Activated B cell treated with CpG ODN at 0.5 μM for 24 hours (primary cell): ENCODE data around the gene FAM83E. TPM values are rescaled to one million over a fixed set of nuclear protein-coding genes. Genes with fewer than 3 reads are reported as not detected.

Source experiments
- ATAC-seq: fragments of 200-7000 bp; cut with Tn5 transposase; one replicate; pipeline ENCODE4 v1.10.0; 2021; ENCODE audit warnings: low read depth, mild to moderate bottlenecking, moderate library complexity
- CTCF ChIA-PET: fragments of 350-600 bp; sonication (Branson Sonifier 250); formaldehyde crosslinking; loops from one replicate; lab custom pipeline; 2021; ENCODE audit warnings: antibody characterized with exemption; lab: Charles Lee
- POLR2A ChIA-PET: fragments of 350-600 bp; sonication (Branson Sonifier 250); formaldehyde crosslinking; loops from one replicate; lab custom pipeline; 2021; ENCODE audit warnings: antibody characterized with exemption; lab: Charles Lee
- DNase-seq: peaks from one replicate; pipeline ENCODE4 v3.0.0; 2022
- H3K27ac Mint-ChIP-seq: one replicate; pipeline ENCODE4 v1.8.0; 2020; ENCODE audit warnings: mixed read lengths
- H3K27me3 Mint-ChIP-seq: one replicate; pipeline ENCODE4 v1.8.0; 2021; ENCODE audit warnings: mixed read lengths
- H3K36me3 Mint-ChIP-seq: one replicate; pipeline ENCODE4 v1.8.0; 2021; ENCODE audit warnings: low read depth, mixed read lengths
- H3K4me1 Mint-ChIP-seq: one replicate; pipeline ENCODE4 v1.8.0; 2021; ENCODE audit warnings: mixed read lengths
- H3K4me3 Mint-ChIP-seq: one replicate; pipeline ENCODE4 v1.8.0; 2020; ENCODE audit warnings: mild to moderate bottlenecking, mixed read lengths
- H3K9me3 Mint-ChIP-seq: one replicate; pipeline ENCODE4 v1.8.0; 2020; ENCODE audit warnings: mixed read lengths
- intact Hi-C: fragments of 100-400 bp; cut with micrococcal nuclease; formaldehyde crosslinking; loops from one replicate; pipeline ENCODE4 v1.15.1; 2024
- total RNA-seq: library from RNA; stranded (reverse); gene quantifications from 2 replicates; pipeline ENCODE4 v1.2.3, GENCODE V29; 2022
- TF ChIP-seq, protein P1 (sequence below): fragments of 200-600 bp; IDR thresholded peaks from one replicate; pipeline ENCODE4 v1.8.0; 2022; ENCODE audit warnings: antibody characterized with exemption, mild to moderate bottlenecking

Gene FAM83E
- total RNA-seq, 1 donor from 2014 or later: 5.6 TPM

DNA sequence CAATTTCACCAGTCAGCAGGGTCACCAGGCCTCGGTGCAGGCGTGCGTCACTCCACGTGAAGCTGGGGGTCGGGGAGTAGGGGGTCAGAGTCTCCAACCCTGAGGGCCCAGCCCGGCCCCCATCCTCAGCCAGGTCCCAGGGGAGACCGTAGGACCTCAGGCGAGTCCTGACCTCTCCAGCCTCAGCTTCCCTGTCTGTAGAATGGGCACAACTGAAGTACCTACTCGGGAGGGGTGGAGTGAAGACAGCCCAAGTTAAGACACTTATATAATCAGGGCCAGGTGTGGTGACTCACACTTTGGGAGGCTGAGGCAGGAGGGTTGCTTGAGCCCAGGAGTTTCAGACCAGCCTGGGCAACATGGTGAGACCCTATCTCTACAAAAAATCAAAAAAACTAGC, 11.0 kb downstream of the FAM83E start:
- H3K4me1 Mint-ChIP-seq: peaks cover 4% of the 10 kb centered on the region
- no peak for ATAC-seq

DNA sequence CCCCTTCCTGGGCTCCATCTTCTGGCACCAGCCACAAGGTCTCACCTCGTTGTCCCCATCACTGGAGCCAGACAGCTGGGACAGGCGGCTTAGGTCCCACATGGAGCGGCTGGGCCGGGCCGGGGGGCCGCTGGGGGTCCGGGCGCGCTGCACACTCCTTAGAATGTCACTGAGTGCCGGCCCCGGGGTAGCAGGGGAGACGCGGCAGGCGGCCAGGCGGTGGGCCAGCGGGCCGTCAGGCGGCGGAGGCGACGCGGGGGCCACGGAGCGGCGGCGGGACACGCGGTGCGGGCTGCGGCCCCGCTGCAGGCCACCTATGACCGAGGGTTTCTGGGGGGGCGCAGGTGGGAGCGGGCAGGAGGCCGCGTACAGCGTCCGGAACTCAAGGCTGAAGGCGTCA, 11.4 kb downstream of the FAM83E start:
- Mint-ChIP-seq H3K36me3 (no peaks in the 10 kb centered on the region), H3K4me1 (no peaks in the 10 kb centered on the region), H3K9me3 (no peaks in the 10 kb centered on the region), H3K27me3 (no peaks in the 10 kb centered on the region), H3K4me3 (no peak overlapping the region), H3K27ac (no peak overlapping the region)
- CTCF ChIA-PET: no interaction called here
- DNase-seq (no peak), ATAC-seq (no peak)
- TF ChIP-seq, protein P1, sequence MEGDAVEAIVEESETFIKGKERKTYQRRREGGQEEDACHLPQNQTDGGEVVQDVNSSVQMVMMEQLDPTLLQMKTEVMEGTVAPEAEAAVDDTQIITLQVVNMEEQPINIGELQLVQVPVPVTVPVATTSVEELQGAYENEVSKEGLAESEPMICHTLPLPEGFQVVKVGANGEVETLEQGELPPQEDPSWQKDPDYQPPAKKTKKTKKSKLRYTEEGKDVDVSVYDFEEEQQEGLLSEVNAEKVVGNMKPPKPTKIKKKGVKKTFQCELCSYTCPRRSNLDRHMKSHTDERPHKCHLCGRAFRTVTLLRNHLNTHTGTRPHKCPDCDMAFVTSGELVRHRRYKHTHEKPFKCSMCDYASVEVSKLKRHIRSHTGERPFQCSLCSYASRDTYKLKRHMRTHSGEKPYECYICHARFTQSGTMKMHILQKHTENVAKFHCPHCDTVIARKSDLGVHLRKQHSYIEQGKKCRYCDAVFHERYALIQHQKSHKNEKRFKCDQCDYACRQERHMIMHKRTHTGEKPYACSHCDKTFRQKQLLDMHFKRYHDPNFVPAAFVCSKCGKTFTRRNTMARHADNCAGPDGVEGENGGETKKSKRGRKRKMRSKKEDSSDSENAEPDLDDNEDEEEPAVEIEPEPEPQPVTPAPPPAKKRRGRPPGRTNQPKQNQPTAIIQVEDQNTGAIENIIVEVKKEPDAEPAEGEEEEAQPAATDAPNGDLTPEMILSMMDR: no peak
- intact Hi-C loops: no loop called here
- POLR2A ChIA-PET: no interaction called here

More for the DNA sequence above, 11.0 kb downstream of the FAM83E start:
- H3K36me3 Mint-ChIP-seq: no peaks in the 10 kb centered on the region
- H3K9me3 Mint-ChIP-seq: no peaks in the 10 kb centered on the region
- H3K27me3 Mint-ChIP-seq: no peaks in the 10 kb centered on the region
- intact Hi-C loops: no loop called here
- no peak overlapping the region for H3K4me3 Mint-ChIP-seq
- H3K27ac Mint-ChIP-seq: no peak overlapping the region
- TF ChIP-seq, protein P1: no peak
- no peak for DNase-seq
- POLR2A ChIA-PET: no interaction called here
- CTCF ChIA-PET: no interaction called here

DNA sequence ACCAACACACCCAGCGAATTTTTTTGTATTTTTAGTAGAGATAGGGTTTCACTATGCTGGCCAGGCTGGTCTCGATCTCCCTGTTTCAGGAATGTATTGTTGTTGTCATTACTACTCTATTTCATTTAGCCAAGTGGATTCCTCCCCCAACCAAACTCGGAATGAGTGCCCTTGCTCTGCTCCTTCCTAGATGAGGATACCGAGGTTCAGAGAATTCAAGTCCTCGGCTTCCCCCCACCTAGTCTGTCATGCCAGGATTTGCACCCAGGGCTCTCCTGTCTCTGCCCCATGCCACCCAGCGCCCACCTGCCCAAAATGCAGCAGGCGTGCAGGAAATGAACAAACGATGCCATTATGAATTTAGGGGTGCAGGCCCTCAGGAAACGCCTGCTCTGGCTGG, 11.9 kb downstream of the FAM83E start:
- ChIA-PET POLR2A (no interaction called here), CTCF (no interaction called here)
- intact Hi-C loops: no loop called here
- ATAC-seq (no peak), DNase-seq (no peak)
- no peaks in the 10 kb centered on the region for H3K27me3 Mint-ChIP-seq
- H3K4me1 Mint-ChIP-seq: no peaks in the 10 kb centered on the region
- TF ChIP-seq, protein P1: no peak
- H3K4me3 Mint-ChIP-seq: no peak overlapping the region
- no peaks in the 10 kb centered on the region for H3K9me3 Mint-ChIP-seq
- H3K27ac Mint-ChIP-seq: no peak overlapping the region
- H3K36me3 Mint-ChIP-seq: no peaks in the 10 kb centered on the region

GRCh38 chr19:48600679-48601417, 14.0 kb downstream of the FAM83E start:
- Mint-ChIP-seq H3K27ac (no peak overlapping the region), H3K4me3 (no peak overlapping the region), H3K36me3 (no peaks in the 10 kb centered on the region), H3K9me3 (no peaks in the 10 kb centered on the region), H3K4me1 (no peaks in the 10 kb centered on the region), H3K27me3 (no peaks in the 10 kb centered on the region)
- TF ChIP-seq, protein P1: no peak
- intact Hi-C loops: no loop called here
- ATAC-seq (no peak), DNase-seq (no peak)
- ChIA-PET POLR2A (interaction anchor here (0.7 to 1.0 kb wide), 2 partner anchors 237 to 1076 kb away, joined by 4 to 7 read pairs; partner anchors contain the start of genes SYNGR4 and TMEM143), CTCF (no interaction called here)

GRCh38 chr19:48598996-48599700, 15.7 kb downstream of the FAM83E start:
- H3K36me3 Mint-ChIP-seq: no peaks in the 10 kb centered on the region
- no peak overlapping the region for H3K4me3 Mint-ChIP-seq
- intact Hi-C loops: no loop called here
- no peaks in the 10 kb centered on the region for H3K9me3 Mint-ChIP-seq
- ChIA-PET CTCF (no interaction called here), POLR2A (interaction anchor here (0.6 kb wide), 1 partner anchor 131 kb away, joined by 3 read pairs; no protein-coding TSS in a partner anchor)
- no peaks in the 10 kb centered on the region for H3K4me1 Mint-ChIP-seq
- no peak overlapping the region for H3K27ac Mint-ChIP-seq
- ATAC-seq: no peak
- no peak for DNase-seq
- TF ChIP-seq, protein P1: no peak
- no peaks in the 10 kb centered on the region for H3K27me3 Mint-ChIP-seq
